ENCODE data around the gene LANCL2.

- TF ChIP-seq POLR2A (IDR thresholded peaks at IDR 0.05) (no peak), CTCF (IDR thresholded peaks at IDR 0.05) (no peak), POLR2AphosphoS5 (IDR thresholded peaks at IDR 0.05) (no peak)
Measured at GRCh38 chr7:55425141-55425752, 60.1 kb downstream of the LANCL2 start.
